Chondrocyte (in vitro differentiated cells): ENCODE measurements around the gene ANKRD13C. TPM values are rescaled to one million over a fixed set of nuclear protein-coding genes. Genes with fewer than 3 reads are reported as not detected.
A peak's percentile ranks its signal among the peaks of the same experiment; 100 is the strongest.
"Not testable (repeated sequence)": the region's sequence is repeated elsewhere in the genome, so short reads cannot be mapped to it uniquely, and the experiment has no call there.

Experiments used
- DNase-seq: peaks from one replicate; pipeline ENCODE4 v3.0.0; 2021; ENCODE audit warnings: mixed read lengths, low spot score
- H3K27ac Mint-ChIP-seq: one replicate; pipeline ENCODE4 v1.8.0; 2021; ENCODE audit warnings: mild to moderate bottlenecking, moderate library complexity, mixed read lengths; ENCODE audit not compliant: unreplicated experiment
- H3K27me3 Mint-ChIP-seq: 2 replicates; pipeline ENCODE4 v1.8.0; 2021; ENCODE audit warnings: low read depth, mixed read lengths
- H3K36me3 Mint-ChIP-seq: 2 replicates; pipeline ENCODE4 v1.8.0; 2021; ENCODE audit warnings: low read depth, mixed read lengths
- H3K4me1 Mint-ChIP-seq: 2 replicates; pipeline ENCODE4 v1.8.0; 2021; ENCODE audit warnings: low read depth, mild to moderate bottlenecking, mixed read lengths
- H3K4me3 Mint-ChIP-seq: one replicate; pipeline ENCODE4 v1.8.0; 2021; ENCODE audit warnings: mild to moderate bottlenecking, moderate library complexity, mixed read lengths; ENCODE audit not compliant: unreplicated experiment
- H3K9me3 Mint-ChIP-seq: 2 replicates; pipeline ENCODE4 v1.8.0; 2021; ENCODE audit warnings: low read depth, mixed read lengths
- total RNA-seq: library from RNA; stranded (reverse); gene quantifications from 3 replicates; pipeline ENCODE4 v1.2.1, GENCODE V29; 2021
- TF ChIP-seq, protein P1 (sequence below): fragments of 200-600 bp; sonication (generic); IDR thresholded peaks from 2 replicates; pipeline ENCODE4 v1.5.0; 2021; ENCODE audit warnings: antibody characterized with exemption, mild to moderate bottlenecking, moderate library complexity

The ANKRD13C gene
- total RNA-seq, 1 donor from 2014 or later, result 19.4 TPM

DNA sequence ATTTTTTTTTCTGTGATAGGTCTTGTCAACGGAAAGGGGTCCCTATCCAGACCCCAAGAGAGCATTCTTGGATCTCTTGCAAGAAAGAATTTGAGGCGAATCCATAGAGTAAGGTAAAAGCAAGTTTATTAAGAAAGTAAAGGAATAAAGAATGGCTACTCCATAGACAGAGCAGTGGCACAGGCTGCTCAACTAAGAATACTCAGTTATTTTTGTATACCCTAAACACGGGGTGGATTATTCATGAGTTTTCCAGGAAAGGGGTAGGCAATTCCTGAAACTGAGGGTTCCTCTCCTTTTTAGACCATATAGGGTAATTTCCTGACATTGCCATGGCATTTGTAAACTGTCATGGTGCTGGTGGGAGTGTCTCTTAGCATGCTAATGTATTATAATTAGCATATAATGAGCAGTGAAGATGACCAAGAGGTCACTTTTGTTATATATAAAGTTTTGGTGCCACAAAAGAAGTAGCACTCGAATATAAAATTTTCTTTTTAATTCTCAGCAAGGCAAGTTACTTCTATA lies 12.0 kb upstream of the ANKRD13C start:
- not testable (repeated sequence) for H3K4me1 Mint-ChIP-seq, H3K27ac Mint-ChIP-seq, H3K36me3 Mint-ChIP-seq, DNase-seq, H3K27me3 Mint-ChIP-seq, H3K4me3 Mint-ChIP-seq, H3K9me3 Mint-ChIP-seq

DNA sequence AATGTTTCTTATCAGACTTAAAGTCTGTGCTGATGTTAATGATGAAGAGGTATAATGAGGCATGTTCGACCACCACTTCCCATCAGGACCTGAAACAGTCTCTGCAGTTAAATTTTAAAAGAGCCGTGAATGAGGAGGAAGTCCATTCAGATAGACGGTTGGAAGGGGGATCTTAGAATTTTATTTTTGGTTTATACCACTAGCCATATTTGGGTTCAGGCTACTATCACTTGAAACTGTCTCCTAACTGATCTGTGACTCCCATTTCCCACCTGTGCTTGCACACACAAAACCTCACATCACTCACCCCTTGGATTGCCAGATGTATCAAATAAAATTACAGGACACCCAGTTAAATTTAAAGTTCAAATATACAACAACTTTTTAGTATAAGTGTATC lies 9.9 kb upstream of the ANKRD13C start:
- Mint-ChIP-seq H3K36me3 (peaks cover 6% of the 10 kb centered on the region), H3K27me3 (no peaks in the 10 kb centered on the region), H3K4me1 (peaks cover 11% of the 10 kb centered on the region), H3K4me3 (no peak overlapping the region), H3K9me3 (no peaks in the 10 kb centered on the region), H3K27ac (no peak overlapping the region)
- TF ChIP-seq, protein P1, sequence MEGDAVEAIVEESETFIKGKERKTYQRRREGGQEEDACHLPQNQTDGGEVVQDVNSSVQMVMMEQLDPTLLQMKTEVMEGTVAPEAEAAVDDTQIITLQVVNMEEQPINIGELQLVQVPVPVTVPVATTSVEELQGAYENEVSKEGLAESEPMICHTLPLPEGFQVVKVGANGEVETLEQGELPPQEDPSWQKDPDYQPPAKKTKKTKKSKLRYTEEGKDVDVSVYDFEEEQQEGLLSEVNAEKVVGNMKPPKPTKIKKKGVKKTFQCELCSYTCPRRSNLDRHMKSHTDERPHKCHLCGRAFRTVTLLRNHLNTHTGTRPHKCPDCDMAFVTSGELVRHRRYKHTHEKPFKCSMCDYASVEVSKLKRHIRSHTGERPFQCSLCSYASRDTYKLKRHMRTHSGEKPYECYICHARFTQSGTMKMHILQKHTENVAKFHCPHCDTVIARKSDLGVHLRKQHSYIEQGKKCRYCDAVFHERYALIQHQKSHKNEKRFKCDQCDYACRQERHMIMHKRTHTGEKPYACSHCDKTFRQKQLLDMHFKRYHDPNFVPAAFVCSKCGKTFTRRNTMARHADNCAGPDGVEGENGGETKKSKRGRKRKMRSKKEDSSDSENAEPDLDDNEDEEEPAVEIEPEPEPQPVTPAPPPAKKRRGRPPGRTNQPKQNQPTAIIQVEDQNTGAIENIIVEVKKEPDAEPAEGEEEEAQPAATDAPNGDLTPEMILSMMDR, result no peak
- DNase-seq, result no peak

DNA sequence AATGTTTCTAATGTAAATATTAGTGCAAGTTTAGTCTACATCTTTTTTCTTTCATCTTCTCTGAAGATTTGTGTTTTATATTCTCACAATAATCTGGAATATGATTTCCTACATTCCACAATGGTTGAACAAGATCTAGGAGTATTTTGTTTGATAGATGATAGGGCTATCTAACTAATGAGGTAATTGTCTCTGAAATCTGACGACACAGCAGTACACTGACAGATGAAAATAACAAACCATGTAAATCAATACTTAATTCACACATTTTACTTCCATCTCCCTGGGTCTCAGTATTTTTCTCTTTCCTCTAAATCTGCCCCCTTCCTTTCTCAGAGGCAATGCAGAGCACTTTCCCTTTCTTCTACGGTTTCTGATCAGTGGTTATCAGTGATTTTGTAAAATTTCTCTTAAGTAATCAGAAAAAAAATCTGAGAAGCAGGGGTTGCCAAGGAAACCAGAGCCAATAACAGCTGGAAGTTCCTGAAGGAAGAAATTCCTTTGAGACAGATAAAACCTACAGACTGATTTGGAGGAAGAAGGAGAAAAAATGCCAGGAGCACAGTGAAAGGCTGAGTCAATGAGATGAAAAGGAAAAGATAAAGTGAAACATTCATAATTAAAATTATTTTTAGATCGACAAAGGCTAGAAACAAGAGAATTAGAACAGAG lies 7.3 kb upstream of the ANKRD13C start:
- peaks cover 11% of the 10 kb centered on the region for H3K4me1 Mint-ChIP-seq
- DNase-seq, result no peak
- TF ChIP-seq, protein P1, result no peak
- H3K27me3 Mint-ChIP-seq, result no peaks in the 10 kb centered on the region
- no peaks in the 10 kb centered on the region for H3K9me3 Mint-ChIP-seq
- H3K4me3 Mint-ChIP-seq, result no peak overlapping the region
- H3K36me3 Mint-ChIP-seq, result peaks cover under 1% of the 10 kb centered on the region
- peak overlapping the region; percentile 67 for H3K27ac Mint-ChIP-seq

DNA sequence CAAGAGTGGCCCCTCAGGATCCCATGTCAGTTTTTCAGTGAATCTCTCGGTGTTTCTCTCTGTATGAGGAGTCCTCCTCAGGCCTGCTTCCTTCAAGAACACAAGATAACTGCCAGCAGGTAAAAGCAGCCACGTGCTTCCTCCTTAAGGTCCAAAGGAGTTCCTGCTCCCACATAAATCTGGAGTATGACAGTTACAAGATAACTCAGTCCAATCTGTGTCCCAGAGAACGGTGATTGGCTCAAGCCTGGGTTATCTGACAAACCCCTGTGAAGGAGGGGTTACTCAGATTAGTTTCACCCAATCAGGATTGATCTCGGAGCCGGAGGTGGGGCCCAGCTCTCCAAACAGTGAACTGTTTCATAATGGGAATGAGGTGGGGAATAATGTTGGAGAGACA lies 5.8 kb upstream of the ANKRD13C start:
- Mint-ChIP-seq H3K27me3 (no peaks in the 10 kb centered on the region), H3K27ac (no peak overlapping the region), H3K4me1 (peaks cover 19% of the 10 kb centered on the region), H3K4me3 (no peak overlapping the region), H3K9me3 (no peaks in the 10 kb centered on the region), H3K36me3 (no peaks in the 10 kb centered on the region)
- TF ChIP-seq, protein P1, result no peak
- DNase-seq, result no peak

DNA sequence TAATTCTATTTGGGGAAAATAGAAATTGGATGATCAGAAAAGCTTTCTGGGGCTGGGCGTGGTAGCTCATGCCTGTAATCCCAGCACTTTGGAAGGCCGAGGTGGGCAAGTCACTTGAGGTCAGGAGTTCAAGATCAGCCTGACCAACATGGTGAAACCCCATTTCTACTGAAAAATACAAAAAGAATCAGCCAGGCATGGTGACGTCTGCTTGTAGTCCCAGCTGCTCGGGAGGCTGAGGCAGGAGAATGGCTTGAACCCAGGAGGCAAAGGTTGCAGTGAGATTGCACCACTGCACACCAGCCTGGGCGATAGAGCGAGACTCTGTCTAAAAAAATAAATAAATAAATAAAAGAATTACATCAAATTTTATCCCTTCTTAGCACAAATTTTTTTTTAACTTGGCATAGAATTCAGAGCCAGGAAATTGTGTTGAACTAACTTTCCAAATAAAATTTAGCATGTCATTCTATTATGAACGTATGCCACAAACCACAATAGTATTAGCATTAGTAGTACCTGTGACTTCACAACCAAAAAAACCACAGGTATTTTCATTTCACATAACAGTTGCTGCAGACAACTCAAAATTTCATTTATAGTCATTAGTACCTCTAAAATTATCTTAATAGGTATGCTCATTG lies 4.5 kb upstream of the ANKRD13C start:
- H3K4me1 Mint-ChIP-seq, result peaks cover 26% of the 10 kb centered on the region
- H3K9me3 Mint-ChIP-seq, result no peaks in the 10 kb centered on the region
- TF ChIP-seq, protein P1, result no peak
- H3K4me3 Mint-ChIP-seq, result no peak overlapping the region
- no peaks in the 10 kb centered on the region for H3K36me3 Mint-ChIP-seq
- DNase-seq, result no peak
- no peak overlapping the region for H3K27ac Mint-ChIP-seq
- no peaks in the 10 kb centered on the region for H3K27me3 Mint-ChIP-seq
